ENCODE measurements around the gene CHTF18. TPM values are rescaled to one million over a fixed set of nuclear protein-coding genes. Genes with fewer than 3 reads are reported as not detected.

Gene CHTF18
- total and polyA plus RNA-seq, 2 experiments from 2014 or later: 61.3 to 129 TPM

GRCh38 chr16:778909-779527 is 9.4 kb upstream of the CHTF18 start:
- Mint-ChIP-seq H3K27me3 (ENCODE audit: insufficient read depth, low read depth, poor library complexity) (peaks cover 7% of the 10 kb centered on the region), H3K36me3 (ENCODE audit: low read depth) (no peaks in the 10 kb centered on the region), H3K9me3 (no peaks in the 10 kb centered on the region), H3K27ac (no peak overlapping the region), H3K4me3 (no peak overlapping the region), H3K4me1 (no peaks in the 10 kb centered on the region)
- no peak overlapping the region for H3K4me3 ChIP-seq
- no peaks in the 10 kb centered on the region for H3K79me2 ChIP-seq (replicated peaks; ENCODE audit: insufficient read depth)
- H3K36me3 ChIP-seq (ENCODE audit: insufficient read depth): no peaks in the 10 kb centered on the region
- no peak overlapping the region for H3K4me2 ChIP-seq
- H4K20me1 ChIP-seq (replicated peaks; ENCODE audit: insufficient read depth): no peaks in the 10 kb centered on the region
- H3K27ac ChIP-seq (ENCODE audit: low read depth): no peak overlapping the region
- no peaks in the 10 kb centered on the region for H3K4me1 ChIP-seq (ENCODE audit: insufficient read depth)
- peaks cover 3% of the 10 kb centered on the region; the same call in 1 of the 2 replicates for H3F3A ChIP-seq (replicated peaks; ENCODE audit: low read depth)
- no peak for TF ChIP-seq STAT1 (IDR thresholded peaks at IDR 0.05; ENCODE audit: unreplicated experiment)
- no peak for TF ChIP-seq CTCF (conservative IDR thresholded peaks at IDR 0.05; ENCODE audit: low read depth in 2 of 2)
- no peak for TF ChIP-seq ZNF331 (CRISPR knock-in tag; IDR thresholded peaks at IDR 0.05; ENCODE audit: low read depth)
- ATAC-seq (no peak), DNase-seq (ENCODE audit: low spot score) (no peak)
- no peaks in the 10 kb centered on the region for H3K9me2 ChIP-seq (ENCODE audit: insufficient read depth)
- no peak overlapping the region for H2AFZ ChIP-seq
- no peaks in the 10 kb centered on the region for H3K27me3 ChIP-seq (ENCODE audit: insufficient read depth)

DNA sequence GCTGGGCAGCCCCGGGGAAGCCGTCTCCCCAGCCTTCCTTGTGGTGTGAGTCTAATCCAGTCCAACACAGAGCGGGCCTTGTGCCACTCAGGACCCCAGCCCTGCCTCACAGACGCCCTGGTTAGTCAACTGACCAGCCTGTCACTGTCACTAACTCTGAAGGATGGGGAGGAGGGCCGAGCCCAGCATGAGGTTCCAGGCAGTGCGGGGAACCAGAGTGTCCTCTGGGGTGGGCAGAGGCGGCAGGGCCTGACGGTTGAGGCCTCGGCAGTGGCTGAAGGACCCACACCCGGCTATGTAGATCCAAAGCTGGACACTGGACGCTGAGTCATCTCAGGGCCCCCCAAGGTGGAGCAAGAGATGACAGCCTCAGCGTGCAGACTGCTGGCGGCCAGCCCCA is 8.9 kb upstream of the CHTF18 start:
- Histone ChIP-seq H3K4me2 (no peak overlapping the region), H3K4me3 (no peak overlapping the region), H4K20me1 (replicated peaks; ENCODE audit: insufficient read depth) (no peaks in the 10 kb centered on the region), H3K9me2 (ENCODE audit: insufficient read depth) (no peaks in the 10 kb centered on the region), H3K4me1 (ENCODE audit: insufficient read depth) (no peaks in the 10 kb centered on the region), H3K79me2 (replicated peaks; ENCODE audit: insufficient read depth) (no peaks in the 10 kb centered on the region), H2AFZ (no peak overlapping the region), H3F3A (replicated peaks; ENCODE audit: low read depth) (peaks cover 3% of the 10 kb centered on the region; the same call in 1 of the 2 replicates), H3K36me3 (ENCODE audit: insufficient read depth) (no peaks in the 10 kb centered on the region), H3K27ac (ENCODE audit: low read depth) (no peak overlapping the region), H3K27me3 (ENCODE audit: insufficient read depth) (no peaks in the 10 kb centered on the region)
- TF ChIP-seq STAT1 (IDR thresholded peaks at IDR 0.05; ENCODE audit: unreplicated experiment): no peak
- TF ChIP-seq ZNF331 (CRISPR knock-in tag; IDR thresholded peaks at IDR 0.05; ENCODE audit: low read depth): no peak
- no peak for TF ChIP-seq CTCF (conservative IDR thresholded peaks at IDR 0.05; ENCODE audit: low read depth in 2 of 2)
- TF ChIP-seq NANOG (IDR thresholded peaks at IDR 0.05; ENCODE audit: borderline replicate concordance): no peak
- Mint-ChIP-seq H3K36me3 (ENCODE audit: low read depth) (no peaks in the 10 kb centered on the region), H3K4me1 (no peaks in the 10 kb centered on the region), H3K27ac (no peak overlapping the region), H3K4me3 (no peak overlapping the region), H3K27me3 (ENCODE audit: insufficient read depth, low read depth, poor library complexity) (peaks cover 7% of the 10 kb centered on the region), H3K9me3 (no peaks in the 10 kb centered on the region)
- no peak for DNase-seq (ENCODE audit: low spot score)
- ATAC-seq: no peak

DNA sequence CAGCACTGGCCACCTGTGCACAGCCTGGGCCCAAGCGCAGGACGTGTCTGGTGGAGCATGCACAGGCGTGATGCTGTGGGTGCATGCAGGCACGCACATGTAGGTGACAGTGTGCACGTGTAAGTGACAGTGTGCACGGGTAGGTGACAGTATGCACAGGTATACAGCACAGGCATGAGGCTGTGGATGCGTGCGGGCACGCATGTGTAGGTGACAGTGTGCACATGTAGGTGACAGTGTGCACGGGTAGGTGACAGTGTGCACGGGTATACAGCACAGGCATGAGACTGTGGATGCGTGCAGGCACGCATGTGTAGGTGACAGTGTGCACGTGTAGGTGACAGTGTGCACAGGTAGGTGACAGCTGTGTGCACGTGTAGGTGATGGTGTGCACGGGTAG is 8.1 kb upstream of the CHTF18 start:
- Histone ChIP-seq H3K27ac (ENCODE audit: low read depth) (no peak overlapping the region), H3K36me3 (ENCODE audit: insufficient read depth) (no peaks in the 10 kb centered on the region), H3K4me3 (no peak overlapping the region), H3K4me2 (no peak overlapping the region), H3K79me2 (replicated peaks; ENCODE audit: insufficient read depth) (no peaks in the 10 kb centered on the region), H3K9me2 (ENCODE audit: insufficient read depth) (no peaks in the 10 kb centered on the region), H4K20me1 (replicated peaks; ENCODE audit: insufficient read depth) (no peaks in the 10 kb centered on the region), H3K27me3 (ENCODE audit: insufficient read depth) (no peaks in the 10 kb centered on the region), H3F3A (replicated peaks; ENCODE audit: low read depth) (peaks cover 3% of the 10 kb centered on the region; the same call in 1 of the 2 replicates), H3K4me1 (ENCODE audit: insufficient read depth) (no peaks in the 10 kb centered on the region), H2AFZ (no peak overlapping the region)
- DNase-seq (ENCODE audit: low spot score) (no peak), ATAC-seq (no peak)
- Mint-ChIP-seq H3K27me3 (ENCODE audit: insufficient read depth, low read depth, poor library complexity) (peaks cover 13% of the 10 kb centered on the region), H3K27ac (no peak overlapping the region), H3K4me3 (no peak overlapping the region; the same call in 2 of the 3 replicates), H3K36me3 (ENCODE audit: low read depth) (no peaks in the 10 kb centered on the region), H3K4me1 (no peaks in the 10 kb centered on the region), H3K9me3 (no peaks in the 10 kb centered on the region)
- TF ChIP-seq ZNF114 (CRISPR knock-in tag; IDR thresholded peaks at IDR 0.05) (no peak), ZNF331 (CRISPR knock-in tag; IDR thresholded peaks at IDR 0.05; ENCODE audit: low read depth) (no peak), NANOG (IDR thresholded peaks at IDR 0.05; ENCODE audit: borderline replicate concordance) (no peak)
- TF ChIP-seq, protein P1, sequence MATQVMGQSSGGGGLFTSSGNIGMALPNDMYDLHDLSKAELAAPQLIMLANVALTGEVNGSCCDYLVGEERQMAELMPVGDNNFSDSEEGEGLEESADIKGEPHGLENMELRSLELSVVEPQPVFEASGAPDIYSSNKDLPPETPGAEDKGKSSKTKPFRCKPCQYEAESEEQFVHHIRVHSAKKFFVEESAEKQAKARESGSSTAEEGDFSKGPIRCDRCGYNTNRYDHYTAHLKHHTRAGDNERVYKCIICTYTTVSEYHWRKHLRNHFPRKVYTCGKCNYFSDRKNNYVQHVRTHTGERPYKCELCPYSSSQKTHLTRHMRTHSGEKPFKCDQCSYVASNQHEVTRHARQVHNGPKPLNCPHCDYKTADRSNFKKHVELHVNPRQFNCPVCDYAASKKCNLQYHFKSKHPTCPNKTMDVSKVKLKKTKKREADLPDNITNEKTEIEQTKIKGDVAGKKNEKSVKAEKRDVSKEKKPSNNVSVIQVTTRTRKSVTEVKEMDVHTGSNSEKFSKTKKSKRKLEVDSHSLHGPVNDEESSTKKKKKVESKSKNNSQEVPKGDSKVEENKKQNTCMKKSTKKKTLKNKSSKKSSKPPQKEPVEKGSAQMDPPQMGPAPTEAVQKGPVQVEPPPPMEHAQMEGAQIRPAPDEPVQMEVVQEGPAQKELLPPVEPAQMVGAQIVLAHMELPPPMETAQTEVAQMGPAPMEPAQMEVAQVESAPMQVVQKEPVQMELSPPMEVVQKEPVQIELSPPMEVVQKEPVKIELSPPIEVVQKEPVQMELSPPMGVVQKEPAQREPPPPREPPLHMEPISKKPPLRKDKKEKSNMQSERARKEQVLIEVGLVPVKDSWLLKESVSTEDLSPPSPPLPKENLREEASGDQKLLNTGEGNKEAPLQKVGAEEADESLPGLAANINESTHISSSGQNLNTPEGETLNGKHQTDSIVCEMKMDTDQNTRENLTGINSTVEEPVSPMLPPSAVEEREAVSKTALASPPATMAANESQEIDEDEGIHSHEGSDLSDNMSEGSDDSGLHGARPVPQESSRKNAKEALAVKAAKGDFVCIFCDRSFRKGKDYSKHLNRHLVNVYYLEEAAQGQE (IDR thresholded peaks at IDR 0.05; ENCODE audit: unreplicated experiment): no peak
- TF ChIP-seq, protein P2, sequence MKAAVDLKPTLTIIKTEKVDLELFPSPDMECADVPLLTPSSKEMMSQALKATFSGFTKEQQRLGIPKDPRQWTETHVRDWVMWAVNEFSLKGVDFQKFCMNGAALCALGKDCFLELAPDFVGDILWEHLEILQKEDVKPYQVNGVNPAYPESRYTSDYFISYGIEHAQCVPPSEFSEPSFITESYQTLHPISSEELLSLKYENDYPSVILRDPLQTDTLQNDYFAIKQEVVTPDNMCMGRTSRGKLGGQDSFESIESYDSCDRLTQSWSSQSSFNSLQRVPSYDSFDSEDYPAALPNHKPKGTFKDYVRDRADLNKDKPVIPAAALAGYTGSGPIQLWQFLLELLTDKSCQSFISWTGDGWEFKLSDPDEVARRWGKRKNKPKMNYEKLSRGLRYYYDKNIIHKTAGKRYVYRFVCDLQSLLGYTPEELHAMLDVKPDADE (IDR thresholded peaks at IDR 0.05): no peak
